Liver (tissue), 3 donors: ENCODE data around the gene KRT84.

Source experiments
- ATF3 ChIP-seq: IDR thresholded peaks from 2 replicates; pipeline ENCODE4 v1.6.1; 2016; ENCODE audit warnings: antibody characterized with exemption
- EGR1 ChIP-seq, 2 donors: IDR thresholded peaks; 2 replicates each; pipeline ENCODE4 v1.6.1; 2016 to 2018; ENCODE audit warnings: antibody characterized with exemption in 2 of 2, low read depth in 2 of 2
- GABPA ChIP-seq, 2 donors: IDR thresholded peaks in 1 of 2; conservative IDR thresholded peaks in 1 of 2; 2 replicates each; pipeline ENCODE4 v1.6.1; 2016; ENCODE audit warnings: antibody characterized with exemption in 2 of 2, mild to moderate bottlenecking in 1 of 2, moderate library complexity in 1 of 2
- HNF4G ChIP-seq: IDR thresholded peaks from 2 replicates; pipeline ENCODE4 v1.6.1; 2016; ENCODE audit warnings: antibody characterized with exemption
- JUND ChIP-seq, 2 donors: IDR thresholded peaks; 2 replicates each; pipeline ENCODE4 v1.6.1; 2016; ENCODE audit warnings: antibody characterized with exemption in 2 of 2
- NR2F2 ChIP-seq: IDR thresholded peaks from 2 replicates; pipeline ENCODE4 v1.6.1; 2016; ENCODE audit warnings: antibody characterized with exemption
- RAD21 ChIP-seq, 2 donors: IDR thresholded peaks; 2 replicates each; pipeline ENCODE4 v1.6.1; 2016; ENCODE audit warnings: antibody characterized with exemption in 2 of 2, mild to moderate bottlenecking in 2 of 2
- TAF1 ChIP-seq: conservative IDR thresholded peaks from 2 replicates; pipeline ENCODE4 v1.6.1; 2016; ENCODE audit warnings: antibody characterized with exemption, mild to moderate bottlenecking
- YY1 ChIP-seq: IDR thresholded peaks from 2 replicates; pipeline ENCODE4 v1.6.1; 2016; ENCODE audit warnings: antibody characterized with exemption, mild to moderate bottlenecking
- TF ChIP-seq, protein P1 (sequence below): fragments of 150-350 bp; IDR thresholded peaks from 2 replicates; pipeline ENCODE4 v1.5.1; 2017; ENCODE audit warnings: improper control_type of control experiment, low read depth, low read length; ENCODE audit not compliant: missing input control
- TF ChIP-seq, protein P2 (sequence below): IDR thresholded peaks from 2 replicates; pipeline ENCODE4 v1.6.1; 2016; ENCODE audit warnings: antibody characterized with exemption, mild to moderate bottlenecking
- TF ChIP-seq, protein P3 (sequence below): IDR thresholded peaks from 2 replicates; pipeline ENCODE4 v1.6.1; 2016; ENCODE audit warnings: antibody characterized with exemption
- TF ChIP-seq, protein P4 (sequence below): IDR thresholded peaks from 2 replicates; pipeline ENCODE4 v1.6.1; 2016; ENCODE audit warnings: antibody characterized with exemption
- donor health status: healthy.
- donor health status: healthy.

DNA sequence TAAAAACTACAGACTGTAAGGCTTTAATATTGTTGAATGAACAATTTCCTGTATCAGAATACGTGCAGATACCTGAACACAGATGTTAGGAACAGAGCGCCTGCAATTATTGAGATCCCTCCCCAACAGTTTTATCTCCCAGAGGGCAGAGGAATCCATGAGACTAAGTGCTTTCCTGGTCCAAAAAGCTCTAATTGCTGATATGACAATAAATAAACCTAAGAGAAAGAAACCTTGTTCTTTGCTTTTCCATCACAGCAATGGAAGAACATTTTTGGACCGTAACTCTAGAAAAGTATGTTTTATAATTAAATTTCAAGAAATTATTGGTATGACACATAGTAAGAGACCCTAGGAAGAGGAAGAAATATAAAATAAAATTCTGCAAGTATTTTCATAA lies 51.3 kb downstream of the KRT84 start:
- TF ChIP-seq, protein P1, sequence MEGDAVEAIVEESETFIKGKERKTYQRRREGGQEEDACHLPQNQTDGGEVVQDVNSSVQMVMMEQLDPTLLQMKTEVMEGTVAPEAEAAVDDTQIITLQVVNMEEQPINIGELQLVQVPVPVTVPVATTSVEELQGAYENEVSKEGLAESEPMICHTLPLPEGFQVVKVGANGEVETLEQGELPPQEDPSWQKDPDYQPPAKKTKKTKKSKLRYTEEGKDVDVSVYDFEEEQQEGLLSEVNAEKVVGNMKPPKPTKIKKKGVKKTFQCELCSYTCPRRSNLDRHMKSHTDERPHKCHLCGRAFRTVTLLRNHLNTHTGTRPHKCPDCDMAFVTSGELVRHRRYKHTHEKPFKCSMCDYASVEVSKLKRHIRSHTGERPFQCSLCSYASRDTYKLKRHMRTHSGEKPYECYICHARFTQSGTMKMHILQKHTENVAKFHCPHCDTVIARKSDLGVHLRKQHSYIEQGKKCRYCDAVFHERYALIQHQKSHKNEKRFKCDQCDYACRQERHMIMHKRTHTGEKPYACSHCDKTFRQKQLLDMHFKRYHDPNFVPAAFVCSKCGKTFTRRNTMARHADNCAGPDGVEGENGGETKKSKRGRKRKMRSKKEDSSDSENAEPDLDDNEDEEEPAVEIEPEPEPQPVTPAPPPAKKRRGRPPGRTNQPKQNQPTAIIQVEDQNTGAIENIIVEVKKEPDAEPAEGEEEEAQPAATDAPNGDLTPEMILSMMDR: no peak
- TF ChIP-seq, protein P2, sequence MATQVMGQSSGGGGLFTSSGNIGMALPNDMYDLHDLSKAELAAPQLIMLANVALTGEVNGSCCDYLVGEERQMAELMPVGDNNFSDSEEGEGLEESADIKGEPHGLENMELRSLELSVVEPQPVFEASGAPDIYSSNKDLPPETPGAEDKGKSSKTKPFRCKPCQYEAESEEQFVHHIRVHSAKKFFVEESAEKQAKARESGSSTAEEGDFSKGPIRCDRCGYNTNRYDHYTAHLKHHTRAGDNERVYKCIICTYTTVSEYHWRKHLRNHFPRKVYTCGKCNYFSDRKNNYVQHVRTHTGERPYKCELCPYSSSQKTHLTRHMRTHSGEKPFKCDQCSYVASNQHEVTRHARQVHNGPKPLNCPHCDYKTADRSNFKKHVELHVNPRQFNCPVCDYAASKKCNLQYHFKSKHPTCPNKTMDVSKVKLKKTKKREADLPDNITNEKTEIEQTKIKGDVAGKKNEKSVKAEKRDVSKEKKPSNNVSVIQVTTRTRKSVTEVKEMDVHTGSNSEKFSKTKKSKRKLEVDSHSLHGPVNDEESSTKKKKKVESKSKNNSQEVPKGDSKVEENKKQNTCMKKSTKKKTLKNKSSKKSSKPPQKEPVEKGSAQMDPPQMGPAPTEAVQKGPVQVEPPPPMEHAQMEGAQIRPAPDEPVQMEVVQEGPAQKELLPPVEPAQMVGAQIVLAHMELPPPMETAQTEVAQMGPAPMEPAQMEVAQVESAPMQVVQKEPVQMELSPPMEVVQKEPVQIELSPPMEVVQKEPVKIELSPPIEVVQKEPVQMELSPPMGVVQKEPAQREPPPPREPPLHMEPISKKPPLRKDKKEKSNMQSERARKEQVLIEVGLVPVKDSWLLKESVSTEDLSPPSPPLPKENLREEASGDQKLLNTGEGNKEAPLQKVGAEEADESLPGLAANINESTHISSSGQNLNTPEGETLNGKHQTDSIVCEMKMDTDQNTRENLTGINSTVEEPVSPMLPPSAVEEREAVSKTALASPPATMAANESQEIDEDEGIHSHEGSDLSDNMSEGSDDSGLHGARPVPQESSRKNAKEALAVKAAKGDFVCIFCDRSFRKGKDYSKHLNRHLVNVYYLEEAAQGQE: no peak
- TF ChIP-seq, protein P3, sequence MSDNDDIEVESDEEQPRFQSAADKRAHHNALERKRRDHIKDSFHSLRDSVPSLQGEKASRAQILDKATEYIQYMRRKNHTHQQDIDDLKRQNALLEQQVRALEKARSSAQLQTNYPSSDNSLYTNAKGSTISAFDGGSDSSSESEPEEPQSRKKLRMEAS: no peak
- no peak for TF ChIP-seq ATF3
- no peak for TF ChIP-seq HNF4G
- TF ChIP-seq GABPA (IDR thresholded peaks at IDR 0.05 in 1 of 2, conservative IDR thresholded peaks at IDR 0.05 in 1 of 2): no peak
- TF ChIP-seq YY1: no peak
- TF ChIP-seq RAD21 (IDR thresholded peaks at IDR 0.05): no peak
- TF ChIP-seq NR2F2: no peak
- no peak for TF ChIP-seq EGR1 (IDR thresholded peaks at IDR 0.05; ENCODE audit: low read depth in 2 of 2)
- TF ChIP-seq JUND (IDR thresholded peaks at IDR 0.05): no peak
- TF ChIP-seq, protein P4, sequence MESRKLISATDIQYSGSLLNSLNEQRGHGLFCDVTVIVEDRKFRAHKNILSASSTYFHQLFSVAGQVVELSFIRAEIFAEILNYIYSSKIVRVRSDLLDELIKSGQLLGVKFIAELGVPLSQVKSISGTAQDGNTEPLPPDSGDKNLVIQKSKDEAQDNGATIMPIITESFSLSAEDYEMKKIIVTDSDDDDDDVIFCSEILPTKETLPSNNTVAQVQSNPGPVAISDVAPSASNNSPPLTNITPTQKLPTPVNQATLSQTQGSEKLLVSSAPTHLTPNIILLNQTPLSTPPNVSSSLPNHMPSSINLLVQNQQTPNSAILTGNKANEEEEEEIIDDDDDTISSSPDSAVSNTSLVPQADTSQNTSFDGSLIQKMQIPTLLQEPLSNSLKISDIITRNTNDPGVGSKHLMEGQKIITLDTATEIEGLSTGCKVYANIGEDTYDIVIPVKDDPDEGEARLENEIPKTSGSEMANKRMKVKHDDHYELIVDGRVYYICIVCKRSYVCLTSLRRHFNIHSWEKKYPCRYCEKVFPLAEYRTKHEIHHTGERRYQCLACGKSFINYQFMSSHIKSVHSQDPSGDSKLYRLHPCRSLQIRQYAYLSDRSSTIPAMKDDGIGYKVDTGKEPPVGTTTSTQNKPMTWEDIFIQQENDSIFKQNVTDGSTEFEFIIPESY: no peak
- TF ChIP-seq TAF1: no peak
